Jurkat, Clone E6-1 (cell line): Measurements from ENCODE around the gene FNBP1L. TPM values are rescaled to one million over a fixed set of nuclear protein-coding genes. Genes with fewer than 3 reads are reported as not detected.

Experiments
- DNase-seq: peaks from one replicate; pipeline ENCODE4 v3.0.0-alpha.2; 2011; ENCODE audit warnings: low read depth, low spot score
- H3K4me3 ChIP-seq: 2 replicates; pipeline ENCODE4 v1.5.1; 2011; ENCODE audit warnings: mild to moderate bottlenecking, low read length, control low read depth, moderate library complexity
- polyA plus RNA-seq: library from polyadenylated mRNA; unstranded; fragments of >200 nt; gene quantifications from one replicate; pipeline ENCODE4 v1.2.1, GENCODE V29; 2012; ENCODE audit warnings: missing spikeins; ENCODE audit not compliant: insufficient read length, insufficient read depth

The FNBP1L gene
- 12.3 TPM for polyA plus RNA-seq

GRCh38 chr1:93447481-93448291 is at the start of gene FNBP1L:
TSS of gene FNBP1L (plus strand) at chr1:93448118. CDS start at chr1:93448282, 164 bp downstream.
- H3K4me3 ChIP-seq, result peak within 1 kb of the TSS; percentile 80
- DNase-seq, result peak; percentile 51

- no peak overlapping the region for H3K4me3 ChIP-seq
- DNase-seq, result no peak
These were observed 48.1 kb upstream of the FNBP1L start for GRCh38 chr1:93399781-93400180.

DNA sequence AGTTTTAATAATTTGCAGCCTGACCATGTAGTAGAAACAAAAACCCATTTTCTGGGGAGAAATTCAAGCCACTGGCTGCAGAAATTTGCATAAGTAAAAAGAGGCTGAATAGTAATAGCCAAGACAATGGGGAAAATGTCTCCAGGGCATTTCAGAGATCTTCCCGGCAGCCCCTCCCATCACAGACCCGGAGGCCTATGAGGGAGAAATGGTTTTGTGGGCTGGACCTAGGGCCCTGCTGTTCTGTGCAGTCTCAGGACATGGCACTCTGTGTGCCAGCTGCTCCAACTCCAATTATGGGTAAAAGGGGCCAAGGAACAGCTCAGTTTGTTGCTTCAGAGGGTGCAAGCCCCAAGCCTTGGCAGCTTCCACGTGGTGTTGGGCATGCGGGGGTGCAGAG is 39.7 kb upstream of the FNBP1L start:
- no peak overlapping the region for H3K4me3 ChIP-seq
- DNase-seq, result no peak

DNA sequence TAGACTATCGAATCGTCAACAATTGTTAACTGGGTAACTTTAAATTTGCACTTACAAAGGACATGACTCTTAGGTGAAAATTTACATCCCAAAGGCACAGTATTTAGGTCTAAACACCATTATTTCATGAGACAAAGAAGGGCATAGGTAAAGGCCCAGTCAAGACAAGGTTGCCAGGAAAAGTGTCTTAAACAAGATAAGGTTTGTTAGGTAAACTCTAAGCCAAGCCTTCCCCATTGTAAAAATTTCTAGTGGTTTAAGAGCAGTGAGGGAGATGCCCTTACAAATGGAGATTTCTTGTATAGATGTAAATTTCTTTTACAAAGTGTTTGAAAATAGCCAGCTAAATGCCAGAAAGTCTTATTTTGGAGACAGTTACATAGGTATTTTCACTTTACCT is 36.9 kb upstream of the FNBP1L start:
- no peak for DNase-seq
- no peak overlapping the region for H3K4me3 ChIP-seq

GRCh38 chr1:93414749-93415148 is 33.2 kb upstream of the FNBP1L start:
- no peak for DNase-seq
- H3K4me3 ChIP-seq, result no peak overlapping the region

DNA sequence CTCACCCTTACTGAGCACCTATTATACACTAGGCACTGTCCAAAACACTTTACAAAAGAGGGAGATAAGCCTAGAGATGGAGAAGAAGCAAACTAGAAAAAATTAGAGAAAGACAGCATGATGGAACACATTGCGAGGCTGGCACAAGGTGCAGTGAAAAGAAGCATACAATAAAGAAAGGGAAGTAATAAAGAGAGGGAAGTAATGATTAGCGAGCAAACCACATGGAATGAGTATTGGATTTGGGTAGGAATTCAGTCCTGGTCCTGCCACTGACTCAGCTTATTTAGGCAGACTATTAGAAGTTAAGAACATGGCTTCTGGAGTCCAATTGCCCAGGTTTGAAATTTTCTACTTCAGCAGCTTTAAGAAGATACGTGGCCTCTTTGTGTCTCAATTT is 32.6 kb upstream of the FNBP1L start:
- DNase-seq, result no peak

DNA sequence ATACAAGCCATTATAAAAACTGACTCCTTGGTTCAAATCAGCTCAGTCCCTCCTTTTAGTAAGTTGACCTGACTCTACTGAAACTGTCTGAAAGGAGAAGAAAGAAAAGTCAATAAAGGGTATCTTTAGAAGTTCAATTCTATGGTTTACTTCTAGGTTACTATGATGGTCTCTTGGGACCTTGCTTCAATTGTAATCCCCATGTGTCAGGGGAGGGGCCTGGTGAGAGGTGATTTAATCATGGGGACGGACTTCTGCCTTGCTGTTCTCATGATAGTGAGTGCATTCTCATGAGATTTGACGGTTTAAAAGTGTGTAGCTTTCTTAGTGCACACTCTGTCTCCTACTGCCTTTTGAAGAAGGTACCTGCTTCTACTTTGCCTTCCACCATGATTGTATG is 31.7 kb upstream of the FNBP1L start:
- no peak overlapping the region for H3K4me3 ChIP-seq
- no peak for DNase-seq

More for the DNA sequence above, 32.6 kb upstream of the FNBP1L start:
- H3K4me3 ChIP-seq, result no peak overlapping the region

- no peak overlapping the region for H3K4me3 ChIP-seq
- DNase-seq, result peak; percentile 19
These were observed 28.6 kb upstream of the FNBP1L start for GRCh38 chr1:93419344-93419743.

GRCh38 chr1:93420400-93420799 is 27.5 kb upstream of the FNBP1L start:
- no peak overlapping the region for H3K4me3 ChIP-seq
- DNase-seq, result no peak

DNA sequence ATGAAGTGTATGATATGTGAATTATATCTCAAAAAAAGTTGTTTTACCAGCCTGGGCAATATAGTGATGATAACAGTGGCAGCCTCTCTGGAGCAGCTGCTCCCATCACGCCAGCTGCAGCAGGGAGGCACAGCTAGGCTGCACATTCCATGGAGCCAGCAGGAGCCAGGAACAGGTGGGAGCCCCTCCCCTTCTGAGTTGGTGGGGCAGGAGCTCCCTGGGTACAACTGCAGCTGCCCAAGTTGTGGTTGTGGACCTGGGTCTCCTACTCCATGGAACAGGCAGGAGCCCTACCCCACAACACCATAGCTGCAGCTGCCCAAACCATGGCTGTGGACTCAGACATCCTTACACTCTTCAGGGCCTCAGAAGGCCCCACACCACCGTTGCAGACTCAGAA is 21.7 kb upstream of the FNBP1L start:
- no peak overlapping the region for H3K4me3 ChIP-seq
- no peak for DNase-seq

DNA sequence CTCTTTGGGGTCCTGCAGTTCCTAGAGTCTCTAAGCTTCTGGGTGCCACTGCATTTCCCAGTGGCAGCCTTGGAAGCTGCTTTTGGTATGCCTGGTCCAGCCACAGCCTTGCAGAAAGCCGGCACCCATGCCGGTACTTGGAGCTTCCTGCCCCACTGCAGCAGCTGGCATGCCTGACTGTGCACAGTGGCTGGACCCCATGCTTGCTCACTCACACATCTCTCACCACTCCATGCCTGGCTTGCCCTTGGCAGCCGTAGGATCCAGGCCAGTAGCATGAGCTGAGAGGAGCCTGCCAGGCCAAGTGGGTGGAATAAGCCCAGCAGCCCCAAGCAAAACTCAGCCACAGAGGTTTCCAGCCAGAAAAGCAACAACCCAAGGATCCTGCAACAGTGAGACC is 20.3 kb upstream of the FNBP1L start:
- no peak overlapping the region for H3K4me3 ChIP-seq

GRCh38 chr1:93433407-93433961 is 14.4 kb upstream of the FNBP1L start:
- no peak overlapping the region for H3K4me3 ChIP-seq
- no peak for DNase-seq

More for the DNA sequence above, 20.3 kb upstream of the FNBP1L start:
- DNase-seq, result no peak

DNA sequence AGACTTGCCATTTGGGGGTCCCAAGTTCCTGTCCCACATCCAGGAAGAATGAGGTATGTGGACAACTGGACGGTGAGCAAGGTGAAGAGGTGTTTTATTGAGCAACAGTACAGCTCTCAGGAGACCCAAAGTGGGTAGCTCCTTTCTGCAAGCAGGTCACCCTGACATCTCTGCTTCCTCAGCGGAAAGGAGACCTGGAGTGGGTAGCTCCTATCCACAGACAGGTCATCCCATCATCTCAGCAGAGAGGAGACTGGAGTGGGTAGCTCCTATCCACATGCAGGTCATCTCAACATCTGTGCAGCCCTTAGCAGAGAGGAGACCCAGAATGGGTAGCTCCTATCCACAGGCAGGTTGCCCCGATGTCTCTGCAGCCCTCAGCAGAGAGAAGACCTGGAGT is 13.8 kb upstream of the FNBP1L start:
- H3K4me3 ChIP-seq, result no peak overlapping the region
- DNase-seq, result no peak

- H3K4me3 ChIP-seq, result no peak overlapping the region
- no peak for DNase-seq
These were observed 12.9 kb upstream of the FNBP1L start for GRCh38 chr1:93434987-93435386.

DNA sequence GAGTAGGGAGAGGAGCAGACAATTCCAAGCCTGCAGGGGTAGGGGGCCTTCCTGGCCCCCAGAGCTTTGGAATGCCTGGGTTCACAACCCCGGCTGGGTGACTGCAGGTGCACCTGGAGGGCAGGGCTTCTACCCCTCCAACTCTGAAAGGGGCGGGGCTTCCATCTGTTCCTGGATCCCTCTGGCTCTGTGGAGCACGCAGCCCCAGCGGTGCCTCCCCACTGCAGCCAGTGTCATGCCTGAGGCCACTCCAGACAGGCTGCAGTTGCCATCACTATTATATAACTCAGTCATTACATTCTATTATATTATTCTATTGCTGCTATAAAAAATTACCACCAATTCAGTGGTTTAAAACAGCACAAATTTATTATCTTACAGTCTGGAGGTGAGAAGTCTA is 12.5 kb upstream of the FNBP1L start:
- DNase-seq, result no peak
- no peak overlapping the region for H3K4me3 ChIP-seq

DNA sequence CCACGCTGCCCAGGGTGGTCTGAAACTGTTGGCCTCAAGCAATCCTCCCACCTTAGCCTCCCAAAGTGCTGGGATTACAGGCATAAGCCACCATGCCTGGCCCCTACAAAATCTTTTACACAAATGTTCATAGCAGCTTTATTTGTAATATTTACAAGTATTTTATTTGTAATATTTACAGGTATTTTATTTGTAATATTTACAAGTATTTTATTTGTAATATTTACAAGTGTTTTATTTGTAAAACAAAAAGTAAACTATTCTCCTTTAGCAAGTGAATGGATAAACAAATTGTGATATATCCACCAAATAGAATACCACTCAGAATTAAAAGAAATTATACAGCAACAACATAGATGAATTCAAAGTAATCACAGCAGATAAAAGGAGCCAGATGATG is 11.4 kb upstream of the FNBP1L start:
- no peak for DNase-seq
- no peak overlapping the region for H3K4me3 ChIP-seq

GRCh38 chr1:93437976-93438605 is 9.8 kb upstream of the FNBP1L start:
- no peak overlapping the region for H3K4me3 ChIP-seq
- DNase-seq, result peak; percentile 55

DNA sequence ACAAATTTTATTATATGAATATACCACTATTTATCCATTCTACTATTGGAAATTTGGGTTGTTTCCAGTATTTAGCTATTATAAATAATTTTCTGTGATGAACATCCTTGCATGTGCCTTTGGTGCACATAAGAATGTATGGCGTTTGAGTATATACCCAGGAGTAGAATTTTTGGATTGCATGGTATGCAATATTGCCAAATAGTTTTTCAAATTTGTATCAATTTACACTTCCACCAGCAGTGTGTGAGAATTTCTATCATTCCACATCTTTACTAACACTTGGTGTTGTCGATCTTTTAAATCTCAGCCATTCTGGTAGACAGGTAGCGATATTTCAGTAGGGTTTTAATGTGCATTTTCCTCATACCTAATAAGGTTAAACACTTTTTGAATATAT is 9.2 kb upstream of the FNBP1L start:
- no peak overlapping the region for H3K4me3 ChIP-seq
- no peak for DNase-seq

- peak; percentile 67 for DNase-seq
- H3K4me3 ChIP-seq, result no peak overlapping the region
These were observed 7.6 kb upstream of the FNBP1L start for GRCh38 chr1:93440272-93440671.

DNA sequence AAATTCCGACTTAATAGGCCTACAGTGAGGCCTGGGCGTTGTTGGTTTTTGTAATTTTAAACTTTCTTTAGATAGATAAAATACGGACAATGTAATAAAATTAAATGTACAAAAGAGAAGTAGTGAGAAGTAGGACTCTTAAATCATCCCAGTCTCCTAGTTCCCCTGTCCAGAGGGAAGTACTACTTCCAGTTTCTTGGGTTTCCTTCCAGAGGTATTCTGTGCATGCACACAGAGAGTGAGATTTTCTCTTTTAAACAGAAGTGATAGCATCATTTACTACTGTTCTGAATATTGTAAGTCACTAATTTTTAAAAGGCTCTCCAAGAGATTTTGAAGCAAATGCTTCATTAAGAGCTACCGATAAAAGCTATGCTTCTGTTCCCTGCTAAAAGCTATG is 7.2 kb upstream of the FNBP1L start:
- no peak for DNase-seq
- no peak overlapping the region for H3K4me3 ChIP-seq
